ENCODE results near the gene RNU6-9.

The RNU6-9 gene

DNA sequence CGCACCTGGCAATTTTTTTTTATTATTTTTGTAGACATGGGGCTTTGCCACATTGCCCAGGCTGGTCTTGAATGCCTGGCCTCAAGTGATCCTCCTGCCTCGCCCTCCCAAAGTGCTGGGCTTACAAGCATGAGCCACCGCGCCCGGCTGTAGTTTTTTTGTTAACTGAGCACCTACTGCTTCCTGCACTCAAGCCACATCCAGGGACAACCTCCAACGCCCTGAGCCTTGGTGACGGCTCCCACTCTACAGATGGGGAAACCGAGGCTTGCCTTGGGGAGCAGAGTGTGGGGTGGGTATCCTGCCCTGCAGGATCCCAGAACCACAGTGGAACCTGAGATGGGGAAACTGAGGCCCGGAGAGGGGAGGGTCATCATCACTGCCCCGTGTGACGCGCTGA, 38.1 kb upstream of the RNU6-9 start:
- Histone ChIP-seq H3K9me3 (ENCODE audit: control extremely low read depth in 1 of 5, control insufficient read depth in 4 of 5, insufficient read depth in 2 of 5, low read depth in 1 of 5, low read length in 4 of 5) (no peaks in the 10 kb centered on the region), H3K27me3 (replicated peaks in 2 of 5; ENCODE audit: control insufficient read depth in 4 of 5, insufficient read depth in 5 of 5, low read length in 4 of 5) (peaks cover 0 to 52% (median 12%) of the 10 kb centered on the region in 5 experiments), H3K27ac (ENCODE audit: insufficient read depth in 1 of 2, low read depth in 1 of 2, low read length in 2 of 2, poor library complexity in 1 of 2, severe bottlenecking in 2 of 2) (no peak overlapping the region), H3K36me3 (ENCODE audit: control insufficient read depth in 4 of 4, insufficient read depth in 4 of 4, low read length in 3 of 4) (no peaks in the 10 kb centered on the region), H3K4me3 (ENCODE audit: control insufficient read depth in 1 of 7, extremely low read depth in 1 of 7, insufficient read depth in 4 of 7, low read depth in 2 of 7, low read length in 6 of 7) (no peak overlapping the region), H3K4me1 (ENCODE audit: control extremely low read depth in 1 of 4, control insufficient read depth in 4 of 4, insufficient read depth in 4 of 4, low read length in 3 of 4) (peaks cover 0 to 20% (median 17%) of the 10 kb centered on the region in 4 experiments)
- WGBS (ENCODE audit: insufficient coverage), result 81% methylated on average over 9 of the region's 12 CpGs
- CTCF ChIA-PET, result interaction anchor here (0.6 to 2.3 kb wide), 2 partner anchors 17 to 68 kb away, joined by 4 to 11 read pairs; no protein-coding TSS in a partner anchor
- DNase-seq, result no peak
- POLR2A ChIA-PET, result interaction anchor here (0.6 kb wide), 1 partner anchor 35 kb away, joined by 3 read pairs; no protein-coding TSS in a partner anchor

- peaks cover 0 to 21% (median 17%) of the 10 kb centered on the region in 4 experiments for H3K4me1 ChIP-seq (ENCODE audit: control extremely low read depth in 1 of 4, control insufficient read depth in 4 of 4, insufficient read depth in 4 of 4, low read length in 3 of 4)
- DNase-seq, result no peak
- H3K36me3 ChIP-seq (ENCODE audit: control insufficient read depth in 4 of 4, insufficient read depth in 4 of 4, low read length in 3 of 4), result no peaks in the 10 kb centered on the region
- H3K9me3 ChIP-seq (ENCODE audit: control extremely low read depth in 1 of 5, control insufficient read depth in 4 of 5, insufficient read depth in 2 of 5, low read depth in 1 of 5, low read length in 4 of 5), result no peaks in the 10 kb centered on the region
- no peak overlapping the region for H3K27ac ChIP-seq (ENCODE audit: insufficient read depth in 1 of 2, low read depth in 1 of 2, low read length in 2 of 2, poor library complexity in 1 of 2, severe bottlenecking in 2 of 2)
- no peak overlapping the region for H3K4me3 ChIP-seq (ENCODE audit: control insufficient read depth in 1 of 7, extremely low read depth in 1 of 7, insufficient read depth in 4 of 7, low read depth in 2 of 7, low read length in 6 of 7)
- POLR2A ChIA-PET, result interaction anchor here (0.6 kb wide), 1 partner anchor 36 kb away, joined by 3 read pairs; no protein-coding TSS in a partner anchor
- CTCF ChIA-PET, result interaction anchor here (0.6 to 2.3 kb wide), 4 partner anchors 11 to 68 kb away, joined by 3 to 11 read pairs (median 8); partner anchors contain the start of gene PRTN3
- peaks cover 0 to 46% (median 12%) of the 10 kb centered on the region in 5 experiments for H3K27me3 ChIP-seq (replicated peaks in 2 of 5; ENCODE audit: control insufficient read depth in 4 of 5, insufficient read depth in 5 of 5, low read length in 4 of 5)
- WGBS (ENCODE audit: insufficient coverage), result 83% methylated on average over 40 of the region's 40 CpGs
These were observed 37.6 kb upstream of the RNU6-9 start for GRCh38 chr19:855566-856120.

GRCh38 chr19:858284-858683, 35.0 kb upstream of the RNU6-9 start:
- H3K4me3 ChIP-seq (ENCODE audit: control insufficient read depth in 1 of 7, extremely low read depth in 1 of 7, insufficient read depth in 4 of 7, low read depth in 2 of 7, low read length in 6 of 7), result no peak overlapping the region
- no peaks in the 10 kb centered on the region for H3K9me3 ChIP-seq (ENCODE audit: control extremely low read depth in 1 of 5, control insufficient read depth in 4 of 5, insufficient read depth in 2 of 5, low read depth in 1 of 5, low read length in 4 of 5)
- ChIA-PET CTCF (interaction anchor here (0.6 to 1.5 kb wide), 4 partner anchors 35 to 145 kb away, joined by 3 to 6 read pairs (median 4); partner anchors contain the start of genes MED16 and RNU6-9), POLR2A (no interaction called here)
- peaks cover 0 to 32% (median 28%) of the 10 kb centered on the region in 4 experiments for H3K4me1 ChIP-seq (ENCODE audit: control extremely low read depth in 1 of 4, control insufficient read depth in 4 of 4, insufficient read depth in 4 of 4, low read length in 3 of 4)
- DNase-seq, result no peak
- H3K27me3 ChIP-seq (replicated peaks in 2 of 5; ENCODE audit: control insufficient read depth in 4 of 5, insufficient read depth in 5 of 5, low read length in 4 of 5), result peaks cover 0 to 23% (median 11%) of the 10 kb centered on the region in 5 experiments
- H3K27ac ChIP-seq (ENCODE audit: insufficient read depth in 1 of 2, low read depth in 1 of 2, low read length in 2 of 2, poor library complexity in 1 of 2, severe bottlenecking in 2 of 2), result no peak overlapping the region
- WGBS (ENCODE audit: insufficient coverage), result 74% methylated on average over 5 of the region's 9 CpGs
- H3K36me3 ChIP-seq (ENCODE audit: control insufficient read depth in 4 of 4, insufficient read depth in 4 of 4, low read length in 3 of 4), result no peaks in the 10 kb centered on the region

- peak; percentile 30 to 71 (median 52) for DNase-seq
- peaks cover 0 to 40% (median 36%) of the 10 kb centered on the region in 4 experiments for H3K4me1 ChIP-seq (ENCODE audit: control extremely low read depth in 1 of 4, control insufficient read depth in 4 of 4, insufficient read depth in 4 of 4, low read length in 3 of 4)
- POLR2A ChIA-PET, result no interaction called here
- H3K36me3 ChIP-seq (ENCODE audit: control insufficient read depth in 4 of 4, insufficient read depth in 4 of 4, low read length in 3 of 4), result no peaks in the 10 kb centered on the region
- peak within 1 kb of the TSS in 5 of 7 experiments; percentile 32 to 66 (median 57) for H3K4me3 ChIP-seq (ENCODE audit: control insufficient read depth in 1 of 7, extremely low read depth in 1 of 7, insufficient read depth in 4 of 7, low read depth in 2 of 7, low read length in 6 of 7)
- H3K27me3 ChIP-seq (replicated peaks in 2 of 5; ENCODE audit: control insufficient read depth in 4 of 5, insufficient read depth in 5 of 5, low read length in 4 of 5), result peaks cover 0 to 19% (median 11%) of the 10 kb centered on the region in 5 experiments
- WGBS (ENCODE audit: insufficient coverage), result 21% methylated on average over 17 of the region's 24 CpGs
- peak within 1 kb of the TSS in 1 of 2 experiments; percentile 64 for H3K27ac ChIP-seq (ENCODE audit: insufficient read depth in 1 of 2, low read depth in 1 of 2, low read length in 2 of 2, poor library complexity in 1 of 2, severe bottlenecking in 2 of 2)
- CTCF ChIA-PET, result interaction anchor here (0.9 to 1.5 kb wide), 5 partner anchors 34 to 384 kb away, joined by 3 to 6 read pairs (median 3); partner anchors contain the start of genes MED16 and RNU6-9
- no peaks in the 10 kb centered on the region for H3K9me3 ChIP-seq (ENCODE audit: control extremely low read depth in 1 of 5, control insufficient read depth in 4 of 5, insufficient read depth in 2 of 5, low read depth in 1 of 5, low read length in 4 of 5)
These were observed 34.1 kb upstream of the RNU6-9 start, which contains the start of gene CFD for GRCh38 chr19:858868-859843. Gene CFD (plus strand): TSS chr19:859664. CDS start chr19:859690, 26 bp downstream.

GRCh38 chr19:861141-861755, 32.0 kb upstream of the RNU6-9 start:
- H3K36me3 ChIP-seq (ENCODE audit: control insufficient read depth in 4 of 4, insufficient read depth in 4 of 4, low read length in 3 of 4), result no peaks in the 10 kb centered on the region
- ChIA-PET CTCF (no interaction called here), POLR2A (no interaction called here)
- no peak for DNase-seq
- 57% methylated on average over 14 of the region's 35 CpGs for WGBS (ENCODE audit: insufficient coverage)
- no peaks in the 10 kb centered on the region for H3K9me3 ChIP-seq (ENCODE audit: control extremely low read depth in 1 of 5, control insufficient read depth in 4 of 5, insufficient read depth in 2 of 5, low read depth in 1 of 5, low read length in 4 of 5)
- peak overlapping the region in 2 of 7 experiments; percentile 23 to 26 for H3K4me3 ChIP-seq (ENCODE audit: control insufficient read depth in 1 of 7, extremely low read depth in 1 of 7, insufficient read depth in 4 of 7, low read depth in 2 of 7, low read length in 6 of 7)
- H3K27ac ChIP-seq (ENCODE audit: insufficient read depth in 1 of 2, low read depth in 1 of 2, low read length in 2 of 2, poor library complexity in 1 of 2, severe bottlenecking in 2 of 2), result no peak overlapping the region
- peaks cover 0 to 40% (median 37%) of the 10 kb centered on the region in 4 experiments for H3K4me1 ChIP-seq (ENCODE audit: control extremely low read depth in 1 of 4, control insufficient read depth in 4 of 4, insufficient read depth in 4 of 4, low read length in 3 of 4)
- peaks cover 0 to 17% (median 11%) of the 10 kb centered on the region in 5 experiments for H3K27me3 ChIP-seq (replicated peaks in 2 of 5; ENCODE audit: control insufficient read depth in 4 of 5, insufficient read depth in 5 of 5, low read length in 4 of 5)

GRCh38 chr19:861756-862580, 31.3 kb upstream of the RNU6-9 start:
- H3K27me3 ChIP-seq (replicated peaks in 2 of 5; ENCODE audit: control insufficient read depth in 4 of 5, insufficient read depth in 5 of 5, low read length in 4 of 5), result peaks cover 0 to 17% (median 11%) of the 10 kb centered on the region in 5 experiments
- peak; percentile 82 to 94 (median 93) for DNase-seq
- POLR2A ChIA-PET, result no interaction called here
- no peaks in the 10 kb centered on the region for H3K9me3 ChIP-seq (ENCODE audit: control extremely low read depth in 1 of 5, control insufficient read depth in 4 of 5, insufficient read depth in 2 of 5, low read depth in 1 of 5, low read length in 4 of 5)
- peak overlapping the region in 3 of 7 experiments; percentile 46 to 61 (median 52) for H3K4me3 ChIP-seq (ENCODE audit: control insufficient read depth in 1 of 7, extremely low read depth in 1 of 7, insufficient read depth in 4 of 7, low read depth in 2 of 7, low read length in 6 of 7)
- CTCF ChIA-PET, result interaction anchor here (1.0 to 3.7 kb wide), 7 partner anchors 17 to 134 kb away, joined by 3 to 23 read pairs (median 4); partner anchors contain the start of gene KISS1R
- peaks cover 0 to 40% (median 37%) of the 10 kb centered on the region in 4 experiments for H3K4me1 ChIP-seq (ENCODE audit: control extremely low read depth in 1 of 4, control insufficient read depth in 4 of 4, insufficient read depth in 4 of 4, low read length in 3 of 4)
- WGBS (ENCODE audit: insufficient coverage), result 21% methylated on average over 44 of the region's 60 CpGs
- no peak overlapping the region for H3K27ac ChIP-seq (ENCODE audit: insufficient read depth in 1 of 2, low read depth in 1 of 2, low read length in 2 of 2, poor library complexity in 1 of 2, severe bottlenecking in 2 of 2)
- no peaks in the 10 kb centered on the region for H3K36me3 ChIP-seq (ENCODE audit: control insufficient read depth in 4 of 4, insufficient read depth in 4 of 4, low read length in 3 of 4)
